Measurements from ENCODE around the gene MAML1. TPM values are rescaled to one million over a fixed set of nuclear protein-coding genes. Genes with fewer than 3 reads are reported as not detected.

MAML1 gene
- polyA plus RNA-seq, 1 donor from 2014 or later: 6.8 TPM

DNA sequence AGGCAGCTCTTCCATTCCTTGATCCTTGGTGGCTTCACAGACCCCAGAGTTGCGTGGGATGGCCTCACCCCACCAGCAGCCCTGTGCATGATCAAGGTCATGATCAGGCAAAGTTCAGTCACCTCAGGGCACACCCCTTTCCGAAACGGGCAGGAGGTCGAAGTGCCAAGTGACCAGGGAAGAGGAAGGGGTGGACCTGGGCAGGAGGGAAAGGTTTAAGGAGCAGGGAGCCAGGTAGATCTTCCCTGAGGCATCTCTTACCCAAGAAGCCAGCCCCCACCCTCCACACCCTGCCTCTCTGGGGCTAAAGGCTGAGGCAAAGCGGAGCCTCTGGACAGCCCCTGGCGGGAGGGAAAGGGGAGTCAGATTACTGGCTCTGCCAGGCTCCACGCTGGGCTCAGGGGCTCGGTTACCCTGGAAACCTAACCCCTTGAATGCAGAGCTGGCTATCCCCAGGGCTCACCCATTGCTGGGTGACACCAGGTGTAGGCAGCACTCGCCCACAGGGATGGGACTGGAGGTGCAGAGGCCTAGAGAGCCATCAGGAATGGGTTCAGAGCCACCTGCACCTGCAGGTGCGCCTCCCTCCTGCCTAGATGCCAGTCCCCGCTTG, 70.4 kb downstream of the MAML1 start:
- Histone ChIP-seq H2AFZ (ENCODE audit: low read depth, low read length) (no peak overlapping the region), H3K9me2 (ENCODE audit: insufficient read depth, low read length) (no peaks in the 10 kb centered on the region), H3K36me3 (ENCODE audit: insufficient read depth, low read length) (no peaks in the 10 kb centered on the region), H4K20me1 (ENCODE audit: insufficient read depth) (no peaks in the 10 kb centered on the region), H3F3A (ENCODE audit: insufficient read depth, low read length, poor library complexity, severe bottlenecking) (no peaks in the 10 kb centered on the region), H3K4me2 (ENCODE audit: low read length) (no peak overlapping the region), H3K9ac (ENCODE audit: low read length) (no peak overlapping the region), H3K79me2 (replicated peaks; ENCODE audit: insufficient read depth, low read length) (peaks cover 4% of the 10 kb centered on the region), H3K27ac (ENCODE audit: low read length) (no peak overlapping the region), H3K27me3 (ENCODE audit: insufficient read depth, low read depth, low read length) (no peaks in the 10 kb centered on the region), H3K4me3 (ENCODE audit: low read length) (no peak overlapping the region), H3K9me3 (ENCODE audit: low read length) (no peaks in the 10 kb centered on the region)
- no peak for TF ChIP-seq MXI1 (conservative IDR thresholded peaks at IDR 0.05; ENCODE audit: poor library complexity, severe bottlenecking)
- no peak for TF ChIP-seq POLR2AphosphoS5 (IDR thresholded peaks at IDR 0.05)
- TF ChIP-seq CTCF (IDR thresholded peaks at IDR 0.05; ENCODE audit: poor library complexity, severe bottlenecking): no peak
- TF ChIP-seq TAF1 (IDR thresholded peaks at IDR 0.05; ENCODE audit: low read depth): no peak
- no peak for TF ChIP-seq EP300 (conservative IDR thresholded peaks at IDR 0.05; ENCODE audit: poor library complexity, severe bottlenecking)
- no peak for TF ChIP-seq EZH2 (IDR thresholded peaks at IDR 0.05; ENCODE audit: borderline replicate concordance, insufficient read depth, low read length, poor library complexity, severe bottlenecking)

DNA sequence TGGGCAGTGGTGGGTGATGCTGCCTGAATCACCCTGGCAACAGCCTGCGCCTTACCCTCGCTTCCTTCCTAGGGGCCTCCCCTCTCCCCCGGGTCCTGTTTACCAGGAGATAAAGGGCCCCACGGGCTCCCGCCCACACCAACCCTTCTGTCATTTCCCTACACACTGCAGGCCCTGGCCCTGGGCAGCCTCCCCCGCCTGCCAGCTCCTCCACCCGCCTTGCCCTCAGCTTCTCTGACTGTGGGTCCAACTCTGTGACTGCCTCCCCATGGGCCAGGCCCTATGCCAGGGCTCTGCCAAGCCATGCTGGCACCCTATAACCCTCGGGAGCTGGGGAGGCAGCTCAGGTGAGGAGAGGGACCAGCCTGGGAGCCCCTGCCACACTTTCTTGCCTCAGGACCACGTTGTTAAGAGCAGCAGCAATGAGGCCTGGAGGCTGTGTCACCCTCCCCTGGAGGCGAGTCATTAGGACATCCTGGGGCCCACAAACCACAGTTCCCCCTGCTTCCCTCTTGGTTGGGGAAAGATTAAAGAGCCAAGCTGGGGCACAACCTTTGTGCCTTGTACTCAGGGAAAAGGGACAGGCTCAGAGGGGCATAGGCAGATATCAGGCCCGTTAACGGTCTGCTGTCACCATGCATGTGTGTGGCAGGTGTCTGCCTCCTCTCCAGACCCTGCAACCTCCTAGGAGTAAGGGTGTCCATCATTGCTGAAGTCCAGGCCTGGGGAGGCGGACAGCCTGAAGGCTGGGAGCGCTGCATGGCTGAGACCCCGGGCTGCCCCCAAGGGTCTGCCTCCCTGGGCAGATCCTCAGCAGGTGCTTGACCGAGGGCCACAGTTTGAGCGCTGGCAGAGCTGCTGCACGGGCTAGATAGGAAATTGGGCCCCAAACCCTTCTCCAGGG, 71.3 kb downstream of the MAML1 start:
- H3K36me3 ChIP-seq (ENCODE audit: insufficient read depth, low read length): no peaks in the 10 kb centered on the region
- no peaks in the 10 kb centered on the region for H3F3A ChIP-seq (ENCODE audit: insufficient read depth, low read length, poor library complexity, severe bottlenecking)
- no peaks in the 10 kb centered on the region for H3K9me2 ChIP-seq (ENCODE audit: insufficient read depth, low read length)
- no peak overlapping the region for H2AFZ ChIP-seq (ENCODE audit: low read depth, low read length)
- H3K4me2 ChIP-seq (ENCODE audit: low read length): no peak overlapping the region
- H4K20me1 ChIP-seq (ENCODE audit: insufficient read depth): no peaks in the 10 kb centered on the region
- H3K79me2 ChIP-seq (replicated peaks; ENCODE audit: insufficient read depth, low read length): peaks cover 7% of the 10 kb centered on the region
- H3K9ac ChIP-seq (ENCODE audit: low read length): no peak overlapping the region
- H3K9me3 ChIP-seq (ENCODE audit: low read length): no peaks in the 10 kb centered on the region
- H3K27me3 ChIP-seq (ENCODE audit: insufficient read depth, low read depth, low read length): no peaks in the 10 kb centered on the region
- TF ChIP-seq RAD21 (conservative IDR thresholded peaks at IDR 0.05) (no peak), MXI1 (conservative IDR thresholded peaks at IDR 0.05; ENCODE audit: poor library complexity, severe bottlenecking) (no peak), CTCF (IDR thresholded peaks at IDR 0.05; ENCODE audit: poor library complexity, severe bottlenecking) (no peak), EP300 (conservative IDR thresholded peaks at IDR 0.05; ENCODE audit: poor library complexity, severe bottlenecking) (no peak), EZH2 (IDR thresholded peaks at IDR 0.05; ENCODE audit: borderline replicate concordance, insufficient read depth, low read length, poor library complexity, severe bottlenecking) (no peak), SMC3 (conservative IDR thresholded peaks at IDR 0.05; ENCODE audit: poor library complexity) (no peak), TAF1 (IDR thresholded peaks at IDR 0.05; ENCODE audit: low read depth) (no peak), POLR2AphosphoS5 (IDR thresholded peaks at IDR 0.05) (no peak)
- TF ChIP-seq, protein P1, sequence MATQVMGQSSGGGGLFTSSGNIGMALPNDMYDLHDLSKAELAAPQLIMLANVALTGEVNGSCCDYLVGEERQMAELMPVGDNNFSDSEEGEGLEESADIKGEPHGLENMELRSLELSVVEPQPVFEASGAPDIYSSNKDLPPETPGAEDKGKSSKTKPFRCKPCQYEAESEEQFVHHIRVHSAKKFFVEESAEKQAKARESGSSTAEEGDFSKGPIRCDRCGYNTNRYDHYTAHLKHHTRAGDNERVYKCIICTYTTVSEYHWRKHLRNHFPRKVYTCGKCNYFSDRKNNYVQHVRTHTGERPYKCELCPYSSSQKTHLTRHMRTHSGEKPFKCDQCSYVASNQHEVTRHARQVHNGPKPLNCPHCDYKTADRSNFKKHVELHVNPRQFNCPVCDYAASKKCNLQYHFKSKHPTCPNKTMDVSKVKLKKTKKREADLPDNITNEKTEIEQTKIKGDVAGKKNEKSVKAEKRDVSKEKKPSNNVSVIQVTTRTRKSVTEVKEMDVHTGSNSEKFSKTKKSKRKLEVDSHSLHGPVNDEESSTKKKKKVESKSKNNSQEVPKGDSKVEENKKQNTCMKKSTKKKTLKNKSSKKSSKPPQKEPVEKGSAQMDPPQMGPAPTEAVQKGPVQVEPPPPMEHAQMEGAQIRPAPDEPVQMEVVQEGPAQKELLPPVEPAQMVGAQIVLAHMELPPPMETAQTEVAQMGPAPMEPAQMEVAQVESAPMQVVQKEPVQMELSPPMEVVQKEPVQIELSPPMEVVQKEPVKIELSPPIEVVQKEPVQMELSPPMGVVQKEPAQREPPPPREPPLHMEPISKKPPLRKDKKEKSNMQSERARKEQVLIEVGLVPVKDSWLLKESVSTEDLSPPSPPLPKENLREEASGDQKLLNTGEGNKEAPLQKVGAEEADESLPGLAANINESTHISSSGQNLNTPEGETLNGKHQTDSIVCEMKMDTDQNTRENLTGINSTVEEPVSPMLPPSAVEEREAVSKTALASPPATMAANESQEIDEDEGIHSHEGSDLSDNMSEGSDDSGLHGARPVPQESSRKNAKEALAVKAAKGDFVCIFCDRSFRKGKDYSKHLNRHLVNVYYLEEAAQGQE (IDR thresholded peaks at IDR 0.05; ENCODE audit: borderline replicate concordance): no peak
- H3K4me3 ChIP-seq (ENCODE audit: low read length): no peak overlapping the region
- H3K27ac ChIP-seq (ENCODE audit: low read length): no peak overlapping the region

Data from neural cell (in vitro differentiated cells).